A549 (cell line): ENCODE data around the gene TGOLN2. TPM values are rescaled to one million over a fixed set of nuclear protein-coding genes. Genes with fewer than 3 reads are reported as not detected.

Experiments
- BHLHE40 ChIP-seq: IDR thresholded peaks from 2 replicates; pipeline ENCODE4 v1.6.1; 2012; ENCODE audit warnings: low read depth, low read length, inconsistent platforms
- CBX8 ChIP-seq: fragments of 200-600 bp; sonication (generic); IDR thresholded peaks from 2 replicates; pipeline ENCODE4 v1.6.1; 2016
- CTCF ChIP-seq: fragments of >200 bp; sonication (Bioruptor Twin); formaldehyde crosslinking; IDR thresholded peaks from 3 replicates; pipeline ENCODE4 v1.5.1; 2016
- E2F6 ChIP-seq: IDR thresholded peaks from 2 replicates; pipeline ENCODE4 v1.6.1; 2012; ENCODE audit warnings: low read depth, borderline replicate concordance
- EHMT2 ChIP-seq: fragments of 200-600 bp; sonication (generic); IDR thresholded peaks from 2 replicates; pipeline ENCODE4 v1.6.1; 2016; ENCODE audit warnings: antibody characterized with exemption, low read depth, mild to moderate bottlenecking, moderate library complexity
- ESRRA ChIP-seq: fragments of 150-350 bp; IDR thresholded peaks from 2 replicates; pipeline ENCODE4 v1.6.1; 2014; ENCODE audit warnings: mild to moderate bottlenecking, low read length, borderline replicate concordance
- FOSL2 ChIP-seq, 2 experiments: fragments of 450-650 bp in 1 of 2; fragments of >200 bp in 1 of 2; sonication (Bioruptor Twin) in 1 of 2; formaldehyde crosslinking; IDR thresholded peaks; 2 replicates each; pipeline versions ENCODE4 v1.5.0 to v1.6.1; 2016 to 2020; ENCODE audit warnings: mild to moderate bottlenecking in 1 of 2, moderate library complexity in 1 of 2
- GATA3 ChIP-seq: IDR thresholded peaks from 2 replicates; pipeline ENCODE4 v1.6.1; 2012; ENCODE audit warnings: borderline replicate concordance
- HDAC2 ChIP-seq: fragments of 200-600 bp; sonication (generic); IDR thresholded peaks from 2 replicates; pipeline ENCODE4 v1.6.1; 2016
- HES2 ChIP-seq: fragments of >200 bp; sonication (Bioruptor Twin); formaldehyde crosslinking; IDR thresholded peaks from 2 replicates; pipeline ENCODE4 v1.6.1; 2016
- JUN ChIP-seq, 2 experiments: fragments of >200 bp; sonication (Bioruptor Twin); formaldehyde crosslinking; IDR thresholded peaks; 2 replicates in 1 of 2; 3 replicates in 1 of 2; pipeline ENCODE4 v1.6.1; 2016 to 2017
- KDM1A ChIP-seq: fragments of 200-600 bp; sonication (generic); IDR thresholded peaks from 2 replicates; pipeline ENCODE4 v1.6.1; 2016; ENCODE audit warnings: low read depth, mild to moderate bottlenecking
- MAX ChIP-seq: IDR thresholded peaks from 2 replicates; pipeline ENCODE4 v1.6.1; 2012
- NFE2L2 ChIP-seq: fragments of 150-350 bp; conservative IDR thresholded peaks from 2 replicates; pipeline ENCODE4 v1.6.1; 2014; ENCODE audit warnings: low read length
- NR3C1 ChIP-seq: fragments of >200 bp; sonication (Bioruptor Twin); formaldehyde crosslinking; IDR thresholded peaks from 3 replicates; pipeline ENCODE4 v1.6.1; 2017
- PHF8 ChIP-seq: fragments of 200-600 bp; sonication (generic); IDR thresholded peaks from 2 replicates; pipeline ENCODE4 v1.6.1; 2016; ENCODE audit warnings: low read depth, mild to moderate bottlenecking, antibody characterized with exemption, moderate library complexity, borderline replicate concordance
- POLR2A ChIP-seq: IDR thresholded peaks from 2 replicates; pipeline ENCODE4 v1.6.1; 2012; ENCODE audit warnings: mild to moderate bottlenecking, low read length
- RAD21 ChIP-seq, 2 experiments: fragments of >200 bp in 1 of 2; sonication (Bioruptor Twin) in 1 of 2; formaldehyde crosslinking in 1 of 2; IDR thresholded peaks in 1 of 2; conservative IDR thresholded peaks in 1 of 2; 2 replicates in 1 of 2; 3 replicates in 1 of 2; pipeline ENCODE4 v1.6.1; 2012 to 2018; ENCODE audit warnings: inconsistent platforms in 1 of 2
- REST ChIP-seq: fragments of 200-600 bp; sonication (generic); IDR thresholded peaks from 2 replicates; pipeline ENCODE4 v1.6.1; 2016; ENCODE audit warnings: antibody characterized with exemption, mild to moderate bottlenecking, moderate library complexity
- RFX5 ChIP-seq: fragments of 450-650 bp; IDR thresholded peaks from 2 replicates; pipeline ENCODE4 v1.7.1; 2014; ENCODE audit warnings: antibody characterized with exemption, mild to moderate bottlenecking, moderate library complexity
- USF2 ChIP-seq: fragments of 450-650 bp; IDR thresholded peaks from 2 replicates; pipeline ENCODE4 v1.6.1; 2014; ENCODE audit warnings: antibody characterized with exemption
- ZC3H11A ChIP-seq: fragments of 450-650 bp; IDR thresholded peaks from 2 replicates; pipeline ENCODE4 v1.6.1; 2014; ENCODE audit warnings: antibody characterized with exemption, mild to moderate bottlenecking
- polyA plus RNA-seq, 4 experiments: library from polyadenylated mRNA; depleted of rRNA in 3 of 4; stranded (reverse); fragments of >200 nt; fragmentation: RNase III in 1 of 4; extraction: RNeasy Plus Mini Kit Qiagen cat#74134 plus additional on column Dnase treatment in 1 of 4; gene quantifications; 2 replicates in 3 of 4; 3 replicates in 1 of 4; pipeline ENCODE4 v1.2.3, GENCODE V29; 2011 to 2017

The TGOLN2 gene
- polyA plus RNA-seq, 2 of the 4 experiments (the other 2 are of a cell fraction), result 97.1 to 177 TPM

GRCh38 chr2:85354286-85355072 lies 26.7 kb upstream of the TGOLN2 start, which contains the start of the genes ELMOD3 and RETSAT (continued):
- TF ChIP-seq REST, result peak; percentile 36; the same call in 1 of the 2 replicates
- TF ChIP-seq RAD21 (conservative IDR thresholded peaks at IDR 0.05 in 1 of 2, IDR thresholded peaks at IDR 0.05 in 1 of 2), result no peak
- TF ChIP-seq POLR2A, result peak; percentile 99
- TF ChIP-seq CTCF, result no peak
- peak; percentile 99 for TF ChIP-seq PHF8
- no peak for TF ChIP-seq FOSL2 (IDR thresholded peaks at IDR 0.05)
- TF ChIP-seq FOSL2 (CRISPR knock-in tag; IDR thresholded peaks at IDR 0.05), result no peak
- TF ChIP-seq HDAC2, result no peak
- TF ChIP-seq NFE2L2, result no peak
- TF ChIP-seq E2F6, result peak; percentile 34; the same call in 1 of the 2 replicates
- TF ChIP-seq NR3C1, result no peak
- no peak for TF ChIP-seq HES2
- TF ChIP-seq BHLHE40, result no peak
- TF ChIP-seq MAX, result peak; percentile 47; the same call in 1 of the 2 replicates
- no peak for TF ChIP-seq ESRRA
- TF ChIP-seq KDM1A, result no peak
- no peak for TF ChIP-seq USF2
- no peak for TF ChIP-seq GATA3
- no peak for TF ChIP-seq CBX8
- TF ChIP-seq JUN (IDR thresholded peaks at IDR 0.05), result peak; percentile 52 to 89; a peak in 3 of 5 replicates
- TF ChIP-seq EHMT2, result no peak
- no peak for TF ChIP-seq ZC3H11A
- no peak for TF ChIP-seq RFX5
- TF ChIP-seq, all 56 proteins: peak for 7
